HFFc6 (cell line): ENCODE measurements around the gene GALNT18. TPM values are rescaled to one million over a fixed set of nuclear protein-coding genes. Genes with fewer than 3 reads are reported as not detected.

Source experiments
- DNase-seq: peaks from one replicate; pipeline ENCODE4 v3.0.0-alpha.2; 2018
- H3K27ac Mint-ChIP-seq: 2 replicates; pipeline ENCODE4 v1.8.0; 2020; ENCODE audit warnings: mild to moderate bottlenecking, mixed read lengths
- H3K27me3 Mint-ChIP-seq: 2 replicates; pipeline ENCODE4 v1.8.0; 2021; ENCODE audit warnings: mild to moderate bottlenecking, moderate library complexity, mixed read lengths; ENCODE audit not compliant: insufficient read depth
- H3K36me3 Mint-ChIP-seq: 2 replicates; pipeline ENCODE4 v1.8.0; 2021; ENCODE audit warnings: low read depth, mixed read lengths
- H3K4me1 Mint-ChIP-seq: 2 replicates; pipeline ENCODE4 v1.8.0; 2020; ENCODE audit warnings: low read depth, mixed read lengths
- H3K4me3 Mint-ChIP-seq: 2 replicates; pipeline ENCODE4 v1.8.0; 2020; ENCODE audit warnings: mild to moderate bottlenecking, moderate library complexity, mixed read lengths
- H3K9me3 Mint-ChIP-seq: 2 replicates; pipeline ENCODE4 v1.8.0; 2020; ENCODE audit warnings: mild to moderate bottlenecking, mixed read lengths
- total RNA-seq, 6 experiments: library from RNA; stranded (reverse); fragmentation: NEBNext Ultra II Directional; extraction: Animal tissue kit (Norgen Biotek cat#: 25700); gene quantifications; 2 replicates in 1 of 6; 3 replicates in 5 of 6; pipeline ENCODE4 v1.2.3, GENCODE V29; 2021
- TF ChIP-seq, protein P1 (sequence below): fragments of 200-600 bp; sonication (generic); IDR thresholded peaks from 2 replicates; pipeline ENCODE4 v1.5.0; 2021; ENCODE audit warnings: antibody characterized with exemption, mild to moderate bottlenecking

GALNT18 gene
- total RNA-seq, 6 experiments from 2014 or later: 2.7 to 13.7 (median 12.4) TPM

DNA sequence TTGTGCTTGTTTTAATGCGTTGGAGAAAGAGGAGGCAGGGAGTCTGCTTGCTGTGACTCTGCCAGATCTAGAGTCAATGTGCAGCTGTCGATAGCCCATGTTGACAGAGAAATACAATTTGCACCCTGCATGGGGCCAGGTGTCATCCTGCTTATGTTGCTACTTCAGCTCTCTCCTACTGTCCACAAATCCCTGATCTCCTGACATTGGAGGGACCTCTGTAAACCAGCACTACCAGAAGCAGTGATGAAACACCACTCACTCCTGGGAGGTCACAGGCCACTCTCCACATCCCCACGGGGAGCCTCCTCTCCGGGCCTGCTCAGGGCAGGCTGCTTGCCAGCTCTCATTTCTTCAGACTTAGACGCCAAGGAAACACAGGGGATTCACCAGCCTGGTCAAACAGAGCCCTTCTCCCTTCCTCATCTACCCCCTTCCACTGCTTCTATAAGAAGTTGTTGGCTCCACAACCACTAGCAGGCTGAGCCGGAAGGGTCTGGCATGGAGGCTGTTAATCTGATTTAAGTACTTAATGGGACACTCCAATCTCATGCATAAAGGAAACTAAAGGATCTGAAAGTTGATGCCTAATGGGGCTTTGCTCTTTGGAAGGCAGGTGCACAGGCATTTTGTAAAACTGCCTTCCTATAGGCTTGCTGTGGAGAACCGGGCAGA lies 238.8 kb downstream of the GALNT18 start:
- no peak overlapping the region for H3K27ac Mint-ChIP-seq
- H3K4me3 Mint-ChIP-seq: no peak overlapping the region
- no peak for DNase-seq
- no peaks in the 10 kb centered on the region for H3K9me3 Mint-ChIP-seq
- TF ChIP-seq, protein P1, sequence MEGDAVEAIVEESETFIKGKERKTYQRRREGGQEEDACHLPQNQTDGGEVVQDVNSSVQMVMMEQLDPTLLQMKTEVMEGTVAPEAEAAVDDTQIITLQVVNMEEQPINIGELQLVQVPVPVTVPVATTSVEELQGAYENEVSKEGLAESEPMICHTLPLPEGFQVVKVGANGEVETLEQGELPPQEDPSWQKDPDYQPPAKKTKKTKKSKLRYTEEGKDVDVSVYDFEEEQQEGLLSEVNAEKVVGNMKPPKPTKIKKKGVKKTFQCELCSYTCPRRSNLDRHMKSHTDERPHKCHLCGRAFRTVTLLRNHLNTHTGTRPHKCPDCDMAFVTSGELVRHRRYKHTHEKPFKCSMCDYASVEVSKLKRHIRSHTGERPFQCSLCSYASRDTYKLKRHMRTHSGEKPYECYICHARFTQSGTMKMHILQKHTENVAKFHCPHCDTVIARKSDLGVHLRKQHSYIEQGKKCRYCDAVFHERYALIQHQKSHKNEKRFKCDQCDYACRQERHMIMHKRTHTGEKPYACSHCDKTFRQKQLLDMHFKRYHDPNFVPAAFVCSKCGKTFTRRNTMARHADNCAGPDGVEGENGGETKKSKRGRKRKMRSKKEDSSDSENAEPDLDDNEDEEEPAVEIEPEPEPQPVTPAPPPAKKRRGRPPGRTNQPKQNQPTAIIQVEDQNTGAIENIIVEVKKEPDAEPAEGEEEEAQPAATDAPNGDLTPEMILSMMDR: no peak
- peaks cover 27% of the 10 kb centered on the region for H3K4me1 Mint-ChIP-seq
- H3K27me3 Mint-ChIP-seq: peaks cover 7% of the 10 kb centered on the region
- H3K36me3 Mint-ChIP-seq: no peaks in the 10 kb centered on the region

DNA sequence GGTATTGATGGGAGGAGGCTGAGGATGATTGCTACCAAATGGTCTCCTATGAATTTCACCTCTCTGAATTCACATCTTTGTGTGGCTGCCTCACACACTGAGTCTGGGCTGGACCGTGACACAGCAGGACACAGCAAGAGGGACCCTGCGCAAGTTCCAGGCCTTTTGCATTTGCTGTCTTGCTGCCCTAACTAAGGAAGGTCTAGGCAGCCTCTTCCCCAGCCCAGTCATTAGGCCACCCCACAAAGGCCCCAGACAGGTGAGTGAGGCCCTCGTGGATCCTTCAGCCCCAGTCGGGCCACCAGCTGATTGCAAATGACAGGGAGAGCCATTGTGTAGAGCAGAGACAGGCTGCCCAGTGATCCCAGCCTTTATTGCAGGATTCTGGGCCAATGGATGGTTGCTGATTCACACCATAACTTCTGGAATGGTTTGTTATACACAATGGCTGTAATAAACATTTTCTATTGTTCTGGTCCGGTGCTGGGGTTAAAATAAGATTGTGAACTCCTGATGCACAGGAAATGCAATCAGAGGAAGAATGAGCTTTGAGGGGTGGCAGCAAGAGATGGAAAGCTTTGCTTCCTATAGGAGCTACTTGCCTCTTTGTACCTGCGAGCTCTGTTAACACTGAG lies 240.2 kb downstream of the GALNT18 start:
- H3K4me1 Mint-ChIP-seq: peaks cover 27% of the 10 kb centered on the region
- H3K4me3 Mint-ChIP-seq: no peak overlapping the region
- no peak overlapping the region for H3K27ac Mint-ChIP-seq
- H3K9me3 Mint-ChIP-seq: no peaks in the 10 kb centered on the region
- no peaks in the 10 kb centered on the region for H3K36me3 Mint-ChIP-seq
- TF ChIP-seq, protein P1: no peak
- H3K27me3 Mint-ChIP-seq: peaks cover 9% of the 10 kb centered on the region
- DNase-seq: no peak

DNA sequence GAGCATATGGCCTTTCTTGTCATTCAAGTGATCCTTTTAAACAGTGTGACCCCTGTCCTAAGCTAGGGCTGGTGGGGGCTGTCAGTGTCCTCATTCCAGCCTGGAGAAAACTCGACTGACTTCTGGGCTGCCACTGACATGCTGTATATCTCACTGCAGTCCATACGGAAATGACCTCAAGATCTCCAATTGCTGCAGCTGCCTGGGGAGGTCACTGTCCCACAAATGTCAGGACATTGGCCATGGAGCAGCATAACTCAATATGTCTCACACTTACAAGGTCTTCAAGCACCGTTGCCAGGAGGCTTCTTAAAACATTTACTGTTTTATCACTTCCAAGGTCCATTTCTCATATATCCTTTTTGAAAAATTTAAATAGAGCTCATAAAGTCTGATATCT lies 240.9 kb downstream of the GALNT18 start:
- Mint-ChIP-seq H3K9me3 (no peaks in the 10 kb centered on the region), H3K27ac (no peak overlapping the region), H3K36me3 (no peaks in the 10 kb centered on the region), H3K4me1 (peaks cover 22% of the 10 kb centered on the region), H3K27me3 (peaks cover 10% of the 10 kb centered on the region), H3K4me3 (no peak overlapping the region)
- TF ChIP-seq, protein P1: no peak
- no peak for DNase-seq

DNA sequence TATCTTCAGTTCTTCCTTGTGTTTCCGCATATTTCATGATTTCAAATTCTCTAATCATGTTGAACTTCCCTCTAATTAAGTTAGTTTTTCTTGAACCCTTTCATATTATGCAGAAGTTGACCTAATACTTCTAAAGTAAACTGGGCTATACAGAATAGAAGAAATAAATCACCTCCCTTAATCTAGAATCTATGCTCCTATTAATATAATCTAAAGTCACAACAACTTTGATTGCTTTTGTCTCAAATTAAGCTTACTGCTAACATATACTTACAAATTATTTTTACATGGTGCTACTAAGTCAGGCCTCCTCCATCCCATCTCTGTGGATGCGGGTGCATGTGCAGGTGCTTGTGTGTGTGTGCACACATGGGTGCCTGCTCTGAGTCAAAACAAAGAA lies 241.5 kb downstream of the GALNT18 start:
- Mint-ChIP-seq H3K36me3 (no peaks in the 10 kb centered on the region), H3K4me3 (no peak overlapping the region), H3K27me3 (peaks cover 11% of the 10 kb centered on the region), H3K4me1 (peaks cover 17% of the 10 kb centered on the region), H3K27ac (no peak overlapping the region), H3K9me3 (no peaks in the 10 kb centered on the region)
- TF ChIP-seq, protein P1: no peak
- no peak for DNase-seq

DNA sequence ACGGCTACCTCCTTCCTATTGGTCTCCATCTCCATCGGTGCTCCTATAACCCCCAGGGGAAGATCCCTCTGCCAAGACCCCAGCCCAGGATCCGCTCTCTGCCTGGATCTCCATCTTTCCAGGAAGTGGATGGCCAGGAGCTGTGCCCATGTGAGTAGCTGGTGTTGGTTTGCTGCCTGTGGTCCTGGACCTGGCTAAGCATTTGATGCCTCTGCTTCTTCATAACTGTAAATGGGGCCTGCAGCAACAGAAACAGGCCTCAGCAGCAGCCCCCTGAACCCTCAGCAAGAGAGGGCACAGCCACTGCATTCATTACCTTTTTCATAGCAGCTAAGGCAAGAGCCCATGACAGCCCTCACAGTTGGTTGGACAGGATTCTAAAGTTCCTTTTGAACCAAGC lies 242.1 kb downstream of the GALNT18 start:
- peaks cover 11% of the 10 kb centered on the region for H3K27me3 Mint-ChIP-seq
- no peak overlapping the region for H3K27ac Mint-ChIP-seq
- no peaks in the 10 kb centered on the region for H3K9me3 Mint-ChIP-seq
- TF ChIP-seq, protein P1: no peak
- H3K36me3 Mint-ChIP-seq: no peaks in the 10 kb centered on the region
- DNase-seq: no peak
- H3K4me3 Mint-ChIP-seq: no peak overlapping the region
- peaks cover 14% of the 10 kb centered on the region for H3K4me1 Mint-ChIP-seq
